ENCODE measurements around the gene LRRC75B.

The LRRC75B gene

GRCh38 chr22:24550028-24550901 is 42.6 kb downstream of the LRRC75B start:
- DNase-seq (ENCODE audit: low read depth): no peak
- no peak overlapping the region for H3K4me3 ChIP-seq (ENCODE audit: low read depth, low read length)
- in situ Hi-C loops (cut with HindIII; ENCODE audit: low sequenced_read_pairs): no loop called here
- no peak for TF ChIP-seq CTCF (IDR thresholded peaks at IDR 0.05; ENCODE audit: low read depth, low read length, missing control alignments)

- no peak overlapping the region for H3K4me3 ChIP-seq (ENCODE audit: low read depth, low read length)
- TF ChIP-seq CTCF (IDR thresholded peaks at IDR 0.05; ENCODE audit: low read depth, low read length, missing control alignments): no peak
- no peak for DNase-seq (ENCODE audit: low read depth)
- in situ Hi-C loops (cut with HindIII; ENCODE audit: low sequenced_read_pairs): no loop called here
These were observed 44.1 kb downstream of the LRRC75B start for GRCh38 chr22:24548812-24549211.

- no peak for TF ChIP-seq CTCF (IDR thresholded peaks at IDR 0.05; ENCODE audit: low read depth, low read length, missing control alignments)
- H3K4me3 ChIP-seq (ENCODE audit: low read depth, low read length): no peak overlapping the region
- in situ Hi-C loops (cut with HindIII; ENCODE audit: low sequenced_read_pairs): no loop called here
- no peak for DNase-seq (ENCODE audit: low read depth)
These were observed 49.1 kb downstream of the LRRC75B start for GRCh38 chr22:24543679-24544243.

GRCh38 chr22:24543185-24543601 is 49.7 kb downstream of the LRRC75B start:
- in situ Hi-C loops (cut with HindIII; ENCODE audit: low sequenced_read_pairs): no loop called here
- H3K4me3 ChIP-seq (ENCODE audit: low read depth, low read length): no peak overlapping the region
- TF ChIP-seq CTCF (IDR thresholded peaks at IDR 0.05; ENCODE audit: low read depth, low read length, missing control alignments): no peak
- no peak for DNase-seq (ENCODE audit: low read depth)

- TF ChIP-seq CTCF (IDR thresholded peaks at IDR 0.05; ENCODE audit: low read depth, low read length, missing control alignments): no peak
- no peak for DNase-seq (ENCODE audit: low read depth)
- in situ Hi-C loops (cut with HindIII; ENCODE audit: low sequenced_read_pairs): no loop called here
- no peak overlapping the region for H3K4me3 ChIP-seq (ENCODE audit: low read depth, low read length)
These were observed 50.2 kb downstream of the LRRC75B start for GRCh38 chr22:24542641-24543040.

GRCh38 chr22:24541681-24542515 is 51.0 kb downstream of the LRRC75B start:
- TF ChIP-seq CTCF (IDR thresholded peaks at IDR 0.05; ENCODE audit: low read depth, low read length, missing control alignments): no peak
- in situ Hi-C loops (cut with HindIII; ENCODE audit: low sequenced_read_pairs): no loop called here
- no peak overlapping the region for H3K4me3 ChIP-seq (ENCODE audit: low read depth, low read length)
- DNase-seq (ENCODE audit: low read depth): no peak

Data from astrocyte of the cerebellum (primary cell).